GM18502 (cell line): ENCODE measurements around the gene FATE1.

Experiments
- ATAC-seq: cut with Tn5 transposase; IDR thresholded peaks from one replicate; pipeline ENCODE4 v1.9.1; 2021; ENCODE audit warnings: mild to moderate bottlenecking; ENCODE audit not compliant: unreplicated experiment, poor library complexity

Gene FATE1

GRCh38 chrX:151738751-151739150, 22.9 kb downstream of the FATE1 start:
- no peak for ATAC-seq

- no peak for ATAC-seq
Measured at GRCh38 chrX:151741606-151742005, 25.8 kb downstream of the FATE1 start.

- ATAC-seq, result no peak
Measured at GRCh38 chrX:151742311-151742710, 26.5 kb downstream of the FATE1 start.

GRCh38 chrX:151743651-151744470, 28.0 kb downstream of the FATE1 start:
- no peak for ATAC-seq

GRCh38 chrX:151745651-151746050, 29.8 kb downstream of the FATE1 start:
- ATAC-seq, result no peak

- no peak for ATAC-seq
Measured at GRCh38 chrX:151746502-151746901, 30.7 kb downstream of the FATE1 start.

GRCh38 chrX:151750511-151750910, 34.7 kb downstream of the FATE1 start:
- ATAC-seq, result no peak

GRCh38 chrX:151752847-151753246, 37.0 kb downstream of the FATE1 start:
- no peak for ATAC-seq

GRCh38 chrX:151753313-151754046, 37.6 kb downstream of the FATE1 start:
- peak; percentile 92 for ATAC-seq

- no peak for ATAC-seq
Measured at GRCh38 chrX:151754047-151754429, 38.2 kb downstream of the FATE1 start.

- ATAC-seq, result no peak
Measured at GRCh38 chrX:151754641-151755215, 38.9 kb downstream of the FATE1 start.

GRCh38 chrX:151759041-151759708, 43.3 kb downstream of the FATE1 start:
- no peak for ATAC-seq

GRCh38 chrX:151762802-151763201, 47.0 kb downstream of the FATE1 start:
- no peak for ATAC-seq

- ATAC-seq, result no peak
Measured at GRCh38 chrX:151763711-151764110, 47.9 kb downstream of the FATE1 start.

- no peak for ATAC-seq
Measured at GRCh38 chrX:151765026-151765425, 49.2 kb downstream of the FATE1 start.

- ATAC-seq, result no peak
Measured at GRCh38 chrX:151771726-151772125, 55.9 kb downstream of the FATE1 start.
